Endothelial cell (in vitro differentiated cells): ENCODE data around the gene SHC2. TPM values are rescaled to one million over a fixed set of nuclear protein-coding genes. Genes with fewer than 3 reads are reported as not detected.

Source experiments
- DNase-seq: peaks from one replicate; pipeline ENCODE4 v3.0.0; 2021; ENCODE audit warnings: low spot score
- H3K27ac Mint-ChIP-seq: one replicate; pipeline ENCODE4 v1.8.0; 2021; ENCODE audit warnings: mixed read lengths, inconsistent platforms; ENCODE audit not compliant: unreplicated experiment
- H3K27me3 Mint-ChIP-seq: one replicate; pipeline ENCODE4 v1.8.0; 2021; ENCODE audit warnings: mild to moderate bottlenecking, moderate library complexity, mixed read lengths, inconsistent platforms; ENCODE audit not compliant: unreplicated experiment
- H3K36me3 Mint-ChIP-seq: one replicate; pipeline ENCODE4 v1.8.0; 2021; ENCODE audit warnings: mild to moderate bottlenecking, low read depth, mixed read lengths, inconsistent platforms; ENCODE audit not compliant: unreplicated experiment
- H3K4me1 Mint-ChIP-seq: one replicate; pipeline ENCODE4 v1.8.0; 2021; ENCODE audit warnings: mild to moderate bottlenecking, mixed read lengths, inconsistent platforms; ENCODE audit not compliant: unreplicated experiment
- H3K4me3 Mint-ChIP-seq: one replicate; pipeline ENCODE4 v1.8.0; 2021; ENCODE audit warnings: mild to moderate bottlenecking, mixed read lengths, inconsistent platforms; ENCODE audit not compliant: unreplicated experiment
- H3K9me3 Mint-ChIP-seq: one replicate; pipeline ENCODE4 v1.8.0; 2021; ENCODE audit warnings: mixed read lengths, inconsistent platforms; ENCODE audit not compliant: unreplicated experiment
- total RNA-seq: library from RNA; stranded (reverse); fragmentation: NEBNext Ultra II Directional; extraction: Animal tissue kit (Norgen Biotek cat#: 25700); gene quantifications from one replicate; pipeline ENCODE4 v1.2.1, GENCODE V29; 2021; ENCODE audit not compliant: unreplicated experiment
- TF ChIP-seq, protein P1 (sequence below): fragments of 200-600 bp; sonication (generic); IDR thresholded peaks from one replicate; pipeline ENCODE4 v1.5.0; 2021; ENCODE audit warnings: antibody characterized with exemption; ENCODE audit not compliant: unreplicated experiment

SHC2 gene
- total RNA-seq, 1 donor from 2014 or later, result 46.9 TPM

DNA sequence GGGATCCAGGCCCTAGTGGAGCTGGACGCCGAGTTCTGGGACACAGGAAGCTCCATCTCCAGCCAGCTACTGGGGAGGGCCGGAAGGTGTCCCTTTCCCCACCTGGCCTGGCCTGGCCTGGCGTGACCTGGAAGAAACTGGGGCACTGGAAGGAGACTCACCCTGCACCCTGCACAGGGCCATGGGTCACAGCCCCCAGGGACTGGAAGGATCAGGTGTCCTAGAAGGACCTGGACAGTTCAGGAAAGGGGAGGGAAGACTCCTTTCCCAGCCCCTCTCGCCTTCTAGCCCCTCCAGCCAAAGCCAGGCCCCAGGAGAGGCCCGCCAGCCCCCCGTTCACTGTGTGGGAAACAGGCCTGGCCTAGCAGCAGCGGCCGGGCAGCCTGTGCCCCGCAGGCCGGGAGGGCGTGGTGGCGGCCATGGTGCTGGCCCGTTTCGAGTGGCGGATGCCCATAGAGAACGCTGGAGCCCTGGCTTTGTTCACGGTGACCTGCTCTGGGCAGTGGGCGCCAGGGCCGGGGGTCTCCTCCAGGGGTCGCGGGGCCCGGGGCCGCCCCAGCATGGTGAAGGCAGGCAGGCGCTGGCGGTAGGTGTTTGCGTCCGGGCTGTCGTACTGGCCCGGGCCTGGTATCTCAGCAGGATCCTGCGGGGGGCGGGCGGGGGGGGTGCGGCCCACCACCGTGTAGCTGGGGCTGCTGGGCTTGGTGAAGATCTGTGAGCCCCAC is 2.8 kb upstream of the SHC2 start:
- Mint-ChIP-seq H3K27ac (no peak overlapping the region), H3K27me3 (peaks cover 7% of the 10 kb centered on the region), H3K4me1 (no peaks in the 10 kb centered on the region), H3K4me3 (no peak overlapping the region), H3K36me3 (peaks cover 3% of the 10 kb centered on the region), H3K9me3 (no peaks in the 10 kb centered on the region)
- no peak for DNase-seq
- TF ChIP-seq, protein P1, sequence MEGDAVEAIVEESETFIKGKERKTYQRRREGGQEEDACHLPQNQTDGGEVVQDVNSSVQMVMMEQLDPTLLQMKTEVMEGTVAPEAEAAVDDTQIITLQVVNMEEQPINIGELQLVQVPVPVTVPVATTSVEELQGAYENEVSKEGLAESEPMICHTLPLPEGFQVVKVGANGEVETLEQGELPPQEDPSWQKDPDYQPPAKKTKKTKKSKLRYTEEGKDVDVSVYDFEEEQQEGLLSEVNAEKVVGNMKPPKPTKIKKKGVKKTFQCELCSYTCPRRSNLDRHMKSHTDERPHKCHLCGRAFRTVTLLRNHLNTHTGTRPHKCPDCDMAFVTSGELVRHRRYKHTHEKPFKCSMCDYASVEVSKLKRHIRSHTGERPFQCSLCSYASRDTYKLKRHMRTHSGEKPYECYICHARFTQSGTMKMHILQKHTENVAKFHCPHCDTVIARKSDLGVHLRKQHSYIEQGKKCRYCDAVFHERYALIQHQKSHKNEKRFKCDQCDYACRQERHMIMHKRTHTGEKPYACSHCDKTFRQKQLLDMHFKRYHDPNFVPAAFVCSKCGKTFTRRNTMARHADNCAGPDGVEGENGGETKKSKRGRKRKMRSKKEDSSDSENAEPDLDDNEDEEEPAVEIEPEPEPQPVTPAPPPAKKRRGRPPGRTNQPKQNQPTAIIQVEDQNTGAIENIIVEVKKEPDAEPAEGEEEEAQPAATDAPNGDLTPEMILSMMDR, result no peak

DNA sequence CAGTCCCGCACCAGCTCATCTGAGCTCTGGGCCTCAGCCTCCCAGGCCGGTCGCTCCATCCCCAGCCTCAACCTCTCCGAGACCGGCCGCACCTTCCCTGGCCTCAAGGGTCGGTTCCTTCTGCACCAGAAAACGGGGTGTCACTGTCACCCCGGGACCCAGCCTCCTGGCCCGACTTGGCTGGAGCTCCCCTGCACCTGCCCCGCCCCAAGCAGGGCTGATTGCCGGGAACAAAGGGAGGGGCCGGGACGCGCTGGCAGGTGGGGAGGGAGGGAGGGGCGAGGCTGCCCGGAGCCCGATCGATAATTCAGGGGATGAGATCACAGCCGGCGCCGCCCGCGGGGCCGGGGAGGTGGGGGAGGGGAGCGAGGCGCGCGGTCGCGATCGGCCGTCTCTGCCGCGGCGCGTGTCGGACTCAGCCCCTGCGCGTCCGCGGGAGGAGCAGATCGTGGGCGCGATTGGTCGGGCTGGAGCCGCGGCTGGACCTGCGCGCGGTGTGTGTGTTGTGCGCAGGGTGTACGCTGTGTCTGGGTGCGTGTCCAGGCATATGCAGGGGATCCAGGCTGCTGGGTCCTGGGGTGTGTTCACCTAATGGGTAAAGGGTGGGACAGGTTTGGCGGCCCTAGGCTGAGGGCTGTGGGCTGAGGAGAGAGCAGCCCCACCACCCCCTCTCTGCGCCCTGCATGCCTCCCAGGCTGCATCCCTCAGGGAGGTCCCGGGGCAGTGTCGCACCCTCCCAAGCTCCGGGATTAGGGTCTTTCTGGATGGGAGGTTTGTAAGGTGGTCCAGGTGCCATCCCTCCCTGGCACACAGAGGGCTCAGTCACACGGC is 1.1 kb upstream of the SHC2 start:
- Mint-ChIP-seq H3K27me3 (peaks cover 11% of the 10 kb centered on the region), H3K4me3 (peak overlapping the region; percentile 83), H3K36me3 (peaks cover 9% of the 10 kb centered on the region), H3K27ac (no peak overlapping the region), H3K9me3 (no peaks in the 10 kb centered on the region), H3K4me1 (no peaks in the 10 kb centered on the region)
- DNase-seq, result no peak
- TF ChIP-seq, protein P1, result no peak

DNA sequence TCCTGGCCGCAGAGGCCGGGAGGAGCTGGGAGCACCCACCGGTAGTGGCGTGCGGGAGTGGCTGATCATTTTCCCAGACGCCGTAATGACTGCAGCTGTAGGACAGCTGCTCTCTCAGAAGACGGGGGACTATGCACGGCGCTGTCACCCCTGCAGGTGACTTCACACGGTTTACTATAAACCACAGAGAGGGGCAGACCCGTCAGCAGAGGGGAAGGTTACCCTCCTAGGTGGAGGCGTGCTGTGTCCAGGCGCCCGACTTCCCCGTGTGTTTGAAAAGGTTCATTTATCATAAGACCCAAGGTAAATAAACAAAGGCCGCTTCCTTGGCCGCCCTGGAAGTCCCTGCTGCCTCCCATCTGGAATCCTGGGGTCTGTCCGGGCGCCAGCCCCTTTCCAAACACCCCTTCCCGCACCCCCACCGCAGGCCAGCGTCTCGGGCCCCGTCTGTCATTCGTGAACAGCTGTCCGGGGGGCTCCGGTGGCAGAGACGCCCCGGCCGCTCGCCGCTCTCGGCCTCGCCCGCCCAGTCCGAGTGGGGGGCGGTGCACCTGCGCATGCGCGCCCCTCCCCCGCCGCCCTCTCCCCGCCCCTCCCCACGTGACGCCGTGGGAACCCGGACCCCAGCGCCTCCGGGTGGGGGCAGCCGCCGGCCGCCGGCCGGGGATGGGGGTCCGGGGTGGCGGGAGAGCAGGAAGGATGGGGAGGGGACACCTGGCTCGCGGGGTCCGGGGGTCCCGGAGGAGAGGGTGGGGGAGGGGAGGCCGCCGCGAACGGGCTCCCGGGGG is 915 bp downstream of the SHC2 start:
- Mint-ChIP-seq H3K4me3 (peak overlapping the region; percentile 90), H3K36me3 (peaks cover 10% of the 10 kb centered on the region), H3K27ac (peak overlapping the region; percentile 64)

DNA sequence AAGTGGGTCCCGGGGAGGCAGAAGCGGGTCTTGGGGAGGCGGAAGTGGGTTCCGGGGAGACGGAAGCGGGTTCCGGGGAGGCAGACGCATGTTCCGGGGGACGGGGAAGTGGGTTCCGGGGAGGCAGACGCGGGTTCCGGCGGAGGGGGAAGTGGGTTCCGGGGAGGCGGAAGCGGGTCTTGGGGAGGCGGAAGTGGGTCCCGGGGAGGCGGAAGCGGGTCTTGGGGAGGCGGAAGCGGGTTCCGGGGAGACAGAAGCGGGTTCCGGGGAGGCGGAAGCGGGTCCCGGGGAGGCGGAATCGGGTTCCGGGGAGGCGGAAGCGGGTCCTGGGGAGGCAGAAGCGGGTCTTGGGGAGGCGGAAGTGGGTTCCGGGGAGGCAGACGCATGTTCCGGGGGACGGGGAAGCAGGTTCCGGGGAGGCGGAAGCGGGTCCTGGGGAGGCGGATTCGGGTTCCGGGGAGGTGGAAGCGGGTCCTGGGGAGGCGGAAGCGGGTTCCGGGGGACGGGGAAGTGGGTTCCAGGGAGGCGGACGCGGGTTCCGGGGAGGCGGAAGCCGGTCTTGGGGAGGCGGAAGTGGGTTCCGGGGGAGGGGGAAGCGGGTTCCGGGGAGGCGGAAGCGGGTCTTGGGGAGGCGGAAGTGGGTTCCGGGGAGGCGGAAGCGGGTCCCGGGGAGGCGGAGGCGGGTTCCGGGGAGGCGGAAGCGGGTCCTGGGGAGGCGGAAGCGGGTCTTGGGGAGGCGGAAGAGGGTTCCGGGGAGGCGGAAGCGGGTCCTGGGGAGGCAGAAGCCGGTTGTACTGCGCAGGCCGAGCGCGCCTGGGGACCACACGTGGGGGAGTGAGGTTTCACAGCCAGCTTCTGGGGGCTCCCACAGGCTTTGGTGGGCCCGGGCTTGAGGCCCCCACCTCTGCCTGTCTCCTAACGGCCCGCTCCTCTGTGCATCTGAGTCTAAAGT is 2.5 kb downstream of the SHC2 start:
- no peak for DNase-seq
- no peak overlapping the region for H3K27ac Mint-ChIP-seq
- H3K4me3 Mint-ChIP-seq, result no peak overlapping the region
- peaks cover 12% of the 10 kb centered on the region for H3K36me3 Mint-ChIP-seq
- H3K4me1 Mint-ChIP-seq, result no peaks in the 10 kb centered on the region
- H3K27me3 Mint-ChIP-seq, result peaks cover 14% of the 10 kb centered on the region
- TF ChIP-seq, protein P1, result no peak
- no peaks in the 10 kb centered on the region for H3K9me3 Mint-ChIP-seq

More for the DNA sequence above, 915 bp downstream of the SHC2 start:
- DNase-seq, result peak; percentile 71
- TF ChIP-seq, protein P1, result no peak
- H3K9me3 Mint-ChIP-seq, result no peaks in the 10 kb centered on the region
- H3K4me1 Mint-ChIP-seq, result no peaks in the 10 kb centered on the region
- peaks cover 14% of the 10 kb centered on the region for H3K27me3 Mint-ChIP-seq
